Astrocyte (in vitro differentiated cells and primary cell): ENCODE results near the gene LIN7B.

Source experiments
- EZH2 ChIP-seq: IDR thresholded peaks from 2 replicates; pipeline ENCODE4 v1.6.1; 2012; ENCODE audit warnings: mild to moderate bottlenecking, low read length, inconsistent platforms; ENCODE audit not compliant: insufficient read depth
- TF ChIP-seq, protein P1 (sequence below): IDR thresholded peaks from 2 replicates; pipeline ENCODE4 v1.5.1; 2011; ENCODE audit warnings: low read depth, mild to moderate bottlenecking, inconsistent platforms, low read length, moderate library complexity; ENCODE audit not compliant: insufficient read depth

DNA sequence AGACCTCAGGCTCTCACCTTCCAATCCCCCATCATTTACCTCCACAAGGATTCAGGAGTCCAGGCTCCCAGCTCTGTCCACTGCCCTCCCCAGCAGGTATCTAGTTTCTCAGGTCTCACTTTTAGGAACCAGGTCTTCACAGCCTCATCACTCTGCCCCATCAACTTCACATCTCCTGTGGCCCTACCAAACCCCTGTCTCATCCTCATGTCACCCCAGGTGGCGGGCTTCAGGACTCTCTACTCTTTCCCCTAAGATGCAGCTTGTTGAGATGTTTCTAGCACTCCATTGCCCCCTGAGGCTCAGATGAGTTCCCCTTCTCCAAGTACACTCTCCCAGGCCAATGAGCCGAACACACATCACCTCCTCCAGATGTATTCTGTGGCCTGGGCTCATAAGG, 6.7 kb downstream of the LIN7B start:
- TF ChIP-seq, protein P1, sequence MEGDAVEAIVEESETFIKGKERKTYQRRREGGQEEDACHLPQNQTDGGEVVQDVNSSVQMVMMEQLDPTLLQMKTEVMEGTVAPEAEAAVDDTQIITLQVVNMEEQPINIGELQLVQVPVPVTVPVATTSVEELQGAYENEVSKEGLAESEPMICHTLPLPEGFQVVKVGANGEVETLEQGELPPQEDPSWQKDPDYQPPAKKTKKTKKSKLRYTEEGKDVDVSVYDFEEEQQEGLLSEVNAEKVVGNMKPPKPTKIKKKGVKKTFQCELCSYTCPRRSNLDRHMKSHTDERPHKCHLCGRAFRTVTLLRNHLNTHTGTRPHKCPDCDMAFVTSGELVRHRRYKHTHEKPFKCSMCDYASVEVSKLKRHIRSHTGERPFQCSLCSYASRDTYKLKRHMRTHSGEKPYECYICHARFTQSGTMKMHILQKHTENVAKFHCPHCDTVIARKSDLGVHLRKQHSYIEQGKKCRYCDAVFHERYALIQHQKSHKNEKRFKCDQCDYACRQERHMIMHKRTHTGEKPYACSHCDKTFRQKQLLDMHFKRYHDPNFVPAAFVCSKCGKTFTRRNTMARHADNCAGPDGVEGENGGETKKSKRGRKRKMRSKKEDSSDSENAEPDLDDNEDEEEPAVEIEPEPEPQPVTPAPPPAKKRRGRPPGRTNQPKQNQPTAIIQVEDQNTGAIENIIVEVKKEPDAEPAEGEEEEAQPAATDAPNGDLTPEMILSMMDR: no peak
- no peak for TF ChIP-seq EZH2
